HG03060 (cell line): ENCODE measurements around the gene C1orf21.

Experiments used
- ATAC-seq: cut with Tn5 transposase; IDR thresholded peaks from one replicate; pipeline ENCODE4 v1.9.1; 2021; ENCODE audit warnings: low read depth, moderate number of reproducible peaks; ENCODE audit not compliant: unreplicated experiment

The C1orf21 gene

DNA sequence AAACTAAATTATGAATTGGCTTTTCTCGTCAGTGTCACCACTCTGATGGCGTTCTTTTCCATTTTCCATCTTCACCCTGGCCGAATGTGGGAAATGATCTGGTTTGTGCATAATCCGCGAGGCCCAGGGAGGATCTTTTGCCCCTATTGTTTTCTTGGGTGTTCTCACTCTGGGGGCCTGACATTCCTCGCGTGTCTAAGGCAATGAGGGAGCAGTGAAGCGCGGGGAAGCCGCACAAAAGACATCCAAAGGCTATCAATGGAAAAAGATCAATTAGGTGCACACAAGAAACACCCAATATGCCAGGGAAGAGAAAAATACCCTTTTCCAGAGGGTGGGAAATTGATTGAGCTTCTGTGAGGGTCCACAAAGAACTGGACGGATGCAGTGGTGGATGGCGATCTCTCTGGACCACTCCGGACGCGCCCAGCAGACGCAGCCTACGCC lies 941 bp upstream of the C1orf21 start:
- ATAC-seq, result no peak

- no peak for ATAC-seq
Observed at GRCh38 chr1:184387069-184387475, 243 bp downstream of the C1orf21 start.

DNA sequence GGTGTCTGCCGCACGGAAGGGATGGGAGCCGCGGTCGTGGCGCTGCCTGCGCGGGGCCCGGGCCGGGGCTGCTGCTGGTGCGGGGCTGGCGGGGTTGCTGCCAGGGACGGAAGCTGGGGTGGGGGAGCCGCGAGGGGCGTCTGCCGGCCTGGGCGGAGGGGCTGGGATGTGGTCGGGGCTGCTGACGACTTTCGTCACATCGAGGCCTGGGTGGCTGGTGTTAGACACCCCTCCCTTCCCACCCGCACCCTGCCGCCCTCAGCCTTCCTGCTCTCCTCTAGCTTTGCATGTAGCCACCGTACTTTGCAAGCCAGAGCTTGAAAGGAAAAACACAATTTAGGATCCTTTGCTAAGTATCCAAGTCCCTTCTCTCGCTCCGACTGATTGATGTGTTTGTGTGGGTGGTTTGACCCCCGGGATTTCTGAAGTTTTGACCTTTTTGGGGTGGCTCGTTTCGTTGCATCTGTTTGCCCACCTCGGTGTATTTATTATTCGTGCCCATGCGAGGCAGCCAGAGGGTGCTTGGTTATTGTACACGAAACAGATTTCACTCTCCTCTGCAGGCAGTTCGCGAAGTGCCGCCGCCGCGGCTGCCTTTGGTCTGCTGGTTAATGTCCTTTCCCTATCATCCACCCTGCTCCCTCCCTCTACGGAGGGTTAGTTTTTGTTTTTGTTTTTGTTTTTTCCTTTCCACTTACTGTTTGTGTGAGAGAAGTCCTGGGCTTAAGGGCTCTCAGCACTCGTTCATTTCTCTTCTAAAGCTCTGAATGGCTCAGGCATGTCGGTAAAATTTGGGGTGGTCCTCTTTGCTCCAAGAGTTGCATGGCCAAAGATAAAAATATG lies 868 bp downstream of the C1orf21 start:
- no peak for ATAC-seq

DNA sequence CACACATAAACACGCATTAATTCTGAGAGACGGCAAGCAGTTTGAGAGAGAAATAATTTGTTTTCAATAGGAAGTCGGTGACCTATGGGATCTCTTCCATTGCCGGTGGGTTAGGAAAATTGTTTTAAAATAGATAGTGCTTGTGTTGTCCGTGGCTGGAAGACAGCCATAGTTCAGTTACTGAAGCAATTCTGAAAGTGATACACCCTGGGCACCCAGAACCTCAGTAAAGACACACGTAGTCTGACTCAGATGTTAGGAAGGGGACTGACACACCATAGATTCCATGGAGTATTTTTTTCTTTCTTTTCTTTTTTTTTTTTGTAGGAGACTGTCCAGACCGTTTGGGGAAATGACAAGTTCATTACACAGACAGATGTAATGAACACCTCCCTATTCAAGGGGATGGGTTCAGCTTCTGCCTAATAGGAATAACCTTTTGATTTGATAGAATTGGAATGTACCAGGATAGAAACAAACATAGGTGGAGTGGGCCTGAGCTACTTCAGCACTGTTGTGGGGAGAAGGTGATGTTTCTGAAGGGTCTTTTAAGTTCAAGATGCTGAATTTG lies 1.6 kb downstream of the C1orf21 start:
- no peak for ATAC-seq

GRCh38 chr1:184388971-184389370 lies 2.1 kb downstream of the C1orf21 start:
- no peak for ATAC-seq

DNA sequence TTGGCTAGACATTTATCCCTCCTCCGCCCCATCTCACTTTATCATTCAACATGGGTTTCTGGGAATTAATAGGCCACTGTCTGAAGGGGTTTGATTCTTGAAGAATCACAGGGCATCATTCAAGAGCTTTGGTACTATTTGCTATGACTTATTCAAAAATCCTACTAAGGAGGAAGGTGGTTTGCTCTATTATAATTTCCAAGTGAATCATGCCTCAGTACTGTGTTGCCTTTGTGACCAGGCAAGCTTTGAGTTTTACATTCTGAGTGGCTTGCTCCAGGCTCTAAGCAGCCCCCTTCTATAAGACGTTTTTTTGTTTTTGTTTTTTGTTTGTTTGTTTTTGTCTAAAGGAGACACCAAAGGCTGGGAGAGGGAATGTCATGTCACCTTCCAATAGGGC lies 2.6 kb downstream of the C1orf21 start:
- no peak for ATAC-seq

DNA sequence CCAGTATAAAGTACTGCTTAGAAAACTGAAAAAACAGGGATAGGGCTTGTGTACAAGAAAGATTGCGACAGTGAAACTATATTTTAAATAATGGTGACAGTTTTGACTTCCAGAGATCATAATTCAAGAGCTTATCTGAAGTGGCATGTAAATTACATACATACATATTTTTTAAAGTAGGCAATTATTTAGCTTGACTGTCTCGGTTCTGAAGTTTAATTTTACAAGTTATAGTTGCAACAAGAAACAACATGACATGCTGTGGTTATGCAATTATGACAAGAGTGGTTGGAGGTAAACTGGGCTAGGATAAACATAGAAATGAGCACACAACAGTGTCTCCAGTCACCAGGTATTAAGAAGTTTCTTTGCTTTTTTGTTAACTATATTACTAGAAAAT lies 4.1 kb downstream of the C1orf21 start:
- ATAC-seq, result no peak

- no peak for ATAC-seq
Observed at GRCh38 chr1:184392067-184392466, 5.2 kb downstream of the C1orf21 start.

GRCh38 chr1:184392779-184393522 lies 6.1 kb downstream of the C1orf21 start:
- no peak for ATAC-seq

DNA sequence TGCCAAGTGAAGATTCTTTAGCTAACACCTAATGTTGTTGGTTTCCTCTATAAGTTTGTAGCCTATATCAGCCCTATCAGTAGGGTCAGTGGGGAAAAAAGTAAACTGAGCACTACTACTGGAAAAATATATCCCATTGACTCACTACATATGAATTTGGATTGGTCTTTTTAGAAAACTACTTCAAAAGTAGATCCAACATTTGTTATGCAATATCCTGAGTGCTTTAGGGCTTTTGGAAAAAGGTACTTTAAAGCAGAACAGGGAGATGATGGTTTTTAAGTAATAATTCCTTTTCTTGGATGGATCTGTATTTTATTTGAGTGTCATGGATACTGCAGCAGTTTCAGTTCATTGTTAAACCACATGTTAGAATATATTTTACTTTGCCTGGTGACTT lies 7.1 kb downstream of the C1orf21 start:
- no peak for ATAC-seq

- no peak for ATAC-seq
Observed at GRCh38 chr1:184395370-184395769, 8.5 kb downstream of the C1orf21 start.

GRCh38 chr1:184395937-184396480 lies 9.2 kb downstream of the C1orf21 start:
- no peak for ATAC-seq

GRCh38 chr1:184399192-184399847 lies 12.5 kb downstream of the C1orf21 start:
- no peak for ATAC-seq

GRCh38 chr1:184403961-184404726 lies 17.3 kb downstream of the C1orf21 start:
- no peak for ATAC-seq

GRCh38 chr1:184404727-184405027 lies 17.8 kb downstream of the C1orf21 start:
- ATAC-seq, result no peak

DNA sequence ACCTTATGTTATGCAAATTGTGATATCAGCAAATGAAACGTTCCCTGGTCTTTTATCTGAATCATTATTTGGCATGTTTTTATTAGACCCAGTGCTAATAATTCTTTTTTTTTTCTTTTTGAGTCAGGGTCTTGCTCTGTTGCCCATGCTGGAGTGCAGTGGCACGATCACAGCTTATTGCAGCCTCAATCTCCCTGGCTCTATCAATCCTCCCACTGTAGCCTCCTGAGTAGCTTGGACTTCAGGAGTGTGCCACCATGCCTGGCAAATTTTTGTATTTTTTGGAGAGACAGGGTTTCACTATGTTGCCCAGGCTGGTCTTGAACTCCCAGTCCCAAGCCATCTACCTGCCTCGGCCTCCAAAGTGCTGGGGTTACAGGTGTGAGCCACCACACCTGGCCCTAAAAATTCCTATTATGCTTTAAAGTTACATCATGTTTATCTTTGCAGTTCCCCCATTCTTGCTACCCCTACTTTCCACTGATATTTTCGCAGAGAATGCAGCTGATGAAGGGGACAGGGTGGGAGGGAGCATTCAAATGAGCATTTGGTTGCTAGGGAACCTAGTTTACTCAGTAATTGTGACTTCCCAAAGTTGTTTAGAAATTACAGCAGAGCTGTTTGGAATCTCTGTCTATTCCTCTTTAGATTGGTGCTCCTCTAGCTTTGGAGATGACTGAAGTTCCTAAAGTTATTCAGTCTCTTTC lies 18.4 kb downstream of the C1orf21 start:
- no peak for ATAC-seq

DNA sequence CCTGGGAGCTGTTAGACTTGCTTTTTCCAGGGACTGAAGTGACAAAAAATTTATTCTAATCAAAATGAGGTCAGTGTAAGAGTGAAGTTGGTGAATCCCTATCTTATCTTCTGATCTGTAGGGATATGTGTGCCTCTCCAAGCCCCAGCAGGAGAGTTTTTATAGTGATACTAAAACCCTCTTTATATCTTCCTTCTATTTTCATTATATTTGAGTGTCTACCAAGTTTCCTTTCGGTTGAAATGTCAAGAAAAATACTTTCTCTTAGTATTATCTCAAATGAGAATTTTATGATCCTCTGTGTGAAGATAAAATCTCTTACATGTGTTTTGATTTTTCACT lies 18.9 kb downstream of the C1orf21 start:
- no peak for ATAC-seq

DNA sequence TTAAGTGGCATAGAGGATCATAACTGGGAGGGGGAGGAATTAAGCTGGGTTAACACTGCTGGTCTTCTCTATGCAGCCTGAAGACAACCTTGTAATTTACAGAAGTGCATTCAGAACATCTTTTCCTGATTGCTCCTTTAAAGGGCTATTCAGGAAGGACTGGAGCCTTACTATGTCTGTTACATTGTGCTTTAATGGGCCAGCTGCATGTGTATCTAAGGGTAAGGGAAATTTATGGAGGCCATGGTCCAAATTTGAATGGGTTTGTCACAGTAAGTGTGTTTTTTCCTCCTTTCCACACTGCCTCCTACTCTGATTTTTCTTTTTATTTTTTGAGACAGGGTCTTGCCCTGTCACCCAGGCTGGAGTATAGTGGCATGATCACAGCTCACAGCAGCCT lies 19.6 kb downstream of the C1orf21 start:
- ATAC-seq, result no peak

GRCh38 chr1:184407816-184408510 lies 21.1 kb downstream of the C1orf21 start:
- ATAC-seq, result no peak
